ENCODE data around the gene CHEK2. TPM values are rescaled to one million over a fixed set of nuclear protein-coding genes. Genes with fewer than 3 reads are reported as not detected.

CHEK2 gene
- total RNA-seq = 10 to 100 TPM; 67.5 to 72.3 TPM
- polyA plus RNA-seq (2013, experiment 1 of 2) = 36.1 TPM
- polyA plus RNA-seq (2013, experiment 2 of 2) = 32.7 TPM
- long read RNA-seq, experiment 1, transcript CHEK2-208 (15 exons, 1,844 nt) = major isoform, 9 of 21 reads
- long read RNA-seq, experiment 1, partial matches to known transcripts = 6 of 21 reads
- long read RNA-seq, experiment 1, other reads (novel, unspliced or antisense) = 6 of 21 reads
- long read RNA-seq, experiment 2, transcript CHEK2-208 (15 exons, 1,844 nt) = major isoform, 39 of 75 reads
- long read RNA-seq, experiment 2, transcript CHEK2-202 (14 exons, 1,771 nt) = minor isoform, 6 of 75 reads
- long read RNA-seq, experiment 2, partial matches to known transcripts = 4 of 75 reads
- long read RNA-seq, experiment 2, other reads (novel, unspliced or antisense) = 22 of 75 reads
- long read RNA-seq, experiment 3, transcript CHEK2-202 (14 exons, 1,771 nt) = minor isoform, 5 of 271 reads
- long read RNA-seq, experiment 3, transcript CHEK2-204 (16 exons, 1,971 nt) = minor isoform, 18 of 271 reads
- long read RNA-seq, experiment 3, transcript CHEK2-208 (15 exons, 1,844 nt) = major isoform, 177 of 271 reads
- long read RNA-seq, experiment 3, partial matches to known transcripts = 11 of 271 reads
- long read RNA-seq, experiment 3, other reads (novel, unspliced or antisense) = 57 of 271 reads
- long read RNA-seq, experiment 4, transcript CHEK2-204 (16 exons, 1,971 nt) = minor isoform, 6 of 95 reads
- long read RNA-seq, experiment 4, transcript CHEK2-208 (15 exons, 1,844 nt) = major isoform, 46 of 95 reads
- long read RNA-seq, experiment 4, partial matches to known transcripts = 14 of 95 reads
- long read RNA-seq, experiment 4, other reads (novel, unspliced or antisense) = 24 of 95 reads

DNA sequence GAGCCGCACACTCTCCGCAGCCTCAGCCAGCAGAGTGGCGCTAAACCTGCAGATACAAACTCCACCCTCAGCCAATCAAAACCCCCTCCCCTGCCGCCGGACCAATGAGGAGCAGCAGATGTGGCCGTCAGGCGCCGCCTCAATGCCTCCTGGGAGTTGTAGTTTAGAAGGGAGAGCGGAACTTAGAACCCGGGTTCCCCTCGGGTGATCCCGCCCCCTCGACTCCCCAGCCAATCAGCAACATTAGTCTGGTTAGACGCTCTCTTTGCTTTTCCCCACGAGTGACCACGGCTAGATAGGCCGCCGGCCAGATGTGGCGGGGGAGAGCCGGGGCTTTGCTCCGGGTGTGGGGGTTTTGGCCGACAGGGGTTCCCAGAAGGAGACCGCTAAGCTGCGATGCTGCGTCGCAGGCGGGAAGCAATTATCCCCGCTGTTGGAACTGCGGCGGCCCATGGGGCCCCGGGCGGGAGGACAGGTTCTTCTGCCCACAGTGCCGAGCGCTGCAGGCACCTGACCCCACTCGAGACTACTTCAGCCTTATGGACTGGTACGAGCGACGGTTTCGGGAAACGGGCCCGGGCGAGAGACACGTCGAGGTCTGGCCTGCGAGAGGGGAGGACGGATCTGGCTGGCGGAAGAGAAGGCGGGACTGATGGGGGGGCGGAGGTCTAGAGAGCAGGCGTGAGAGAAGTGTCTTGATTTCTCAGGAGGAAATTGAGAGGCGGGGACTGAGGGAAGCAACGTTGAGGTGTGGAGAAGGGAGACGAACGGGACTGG lies at the start of gene CHEK2, which contains the start of gene HSCB:
Gene CHEK2, minus strand, starts transcription at position 36 of the 777 bp plus-strand sequence. CDS start 7,099 bp downstream, outside the sequence.
Gene HSCB, plus strand, starts transcription at position 255 of the 777 bp plus-strand sequence. Its CDS starts 57 bp downstream, at position 312.
- TF ChIP-seq, protein P1, sequence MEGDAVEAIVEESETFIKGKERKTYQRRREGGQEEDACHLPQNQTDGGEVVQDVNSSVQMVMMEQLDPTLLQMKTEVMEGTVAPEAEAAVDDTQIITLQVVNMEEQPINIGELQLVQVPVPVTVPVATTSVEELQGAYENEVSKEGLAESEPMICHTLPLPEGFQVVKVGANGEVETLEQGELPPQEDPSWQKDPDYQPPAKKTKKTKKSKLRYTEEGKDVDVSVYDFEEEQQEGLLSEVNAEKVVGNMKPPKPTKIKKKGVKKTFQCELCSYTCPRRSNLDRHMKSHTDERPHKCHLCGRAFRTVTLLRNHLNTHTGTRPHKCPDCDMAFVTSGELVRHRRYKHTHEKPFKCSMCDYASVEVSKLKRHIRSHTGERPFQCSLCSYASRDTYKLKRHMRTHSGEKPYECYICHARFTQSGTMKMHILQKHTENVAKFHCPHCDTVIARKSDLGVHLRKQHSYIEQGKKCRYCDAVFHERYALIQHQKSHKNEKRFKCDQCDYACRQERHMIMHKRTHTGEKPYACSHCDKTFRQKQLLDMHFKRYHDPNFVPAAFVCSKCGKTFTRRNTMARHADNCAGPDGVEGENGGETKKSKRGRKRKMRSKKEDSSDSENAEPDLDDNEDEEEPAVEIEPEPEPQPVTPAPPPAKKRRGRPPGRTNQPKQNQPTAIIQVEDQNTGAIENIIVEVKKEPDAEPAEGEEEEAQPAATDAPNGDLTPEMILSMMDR (conservative IDR thresholded peaks at IDR 0.05) = peak; percentile 31
- Mint-ChIP-seq H3K4me3 (peak within 1 kb of the TSS; percentile 94), H3K4me1 (peaks cover 39% of the 10 kb centered on the region), H3K27ac (peak within 1 kb of the TSS; percentile 96), H3K9me3 (no peaks in the 10 kb centered on the region), H3K36me3 (ENCODE audit: low read depth) (peaks cover 36% of the 10 kb centered on the region), H3K27me3 (ENCODE audit: insufficient read depth) (no peaks in the 10 kb centered on the region)
- peak; percentile 100 for DNase-seq
- no peaks in the 10 kb centered on the region for H3K9me3 ChIP-seq (ENCODE audit: control insufficient read depth, low read length)
- peak within 1 kb of the TSS; percentile 88 for H3K9ac ChIP-seq (ENCODE audit: extremely low read depth, low read length, poor library complexity, severe bottlenecking)
- 0% methylated on average over 34 to 54 of the region's 54 CpGs for WGBS, 2 experiments (ENCODE audit: insufficient coverage in 1 of 2, insufficient read length in 1 of 2)
- peak within 1 kb of the TSS; percentile 84 for H3K4me3 ChIP-seq (ENCODE audit: low read length)
- peaks cover 33% of the 10 kb centered on the region for H3K36me3 ChIP-seq (ENCODE audit: control insufficient read depth, insufficient read depth, low read length)
- no peaks in the 10 kb centered on the region for H3K27me3 ChIP-seq (ENCODE audit: control insufficient read depth, insufficient read depth, low read length, poor library complexity, severe bottlenecking)
- H3K27ac ChIP-seq (ENCODE audit: low read depth, low read length) = peak within 1 kb of the TSS; percentile 92
- H3K4me1 ChIP-seq (ENCODE audit: control insufficient read depth, insufficient read depth, low read length) = peaks cover 10% of the 10 kb centered on the region

DNA sequence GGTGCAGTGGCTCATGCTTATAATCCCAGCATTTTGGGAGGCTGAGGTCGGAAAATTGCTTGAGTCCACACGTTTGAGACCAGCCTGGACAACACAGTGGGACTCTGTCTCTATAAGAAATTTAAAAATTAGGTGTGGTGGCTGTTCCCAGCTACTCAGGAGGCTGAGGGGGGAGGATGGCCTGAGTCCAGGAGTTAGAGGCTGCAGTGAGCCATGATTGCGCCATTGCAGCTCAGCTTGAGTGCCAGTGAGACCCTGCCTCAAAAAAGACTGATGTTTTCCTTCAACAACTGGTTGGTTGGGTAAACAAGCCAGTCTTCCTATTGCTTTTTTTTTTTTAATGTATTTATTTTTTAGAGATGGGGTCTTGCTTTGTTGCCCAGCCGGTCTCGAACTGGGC lies 49.5 kb upstream of the CHEK2 start:
- H3K27ac ChIP-seq (ENCODE audit: low read depth, low read length) = no peak overlapping the region
- no peaks in the 10 kb centered on the region for H3K9me3 Mint-ChIP-seq
- TF ChIP-seq, protein P1 (conservative IDR thresholded peaks at IDR 0.05) = no peak

DNA sequence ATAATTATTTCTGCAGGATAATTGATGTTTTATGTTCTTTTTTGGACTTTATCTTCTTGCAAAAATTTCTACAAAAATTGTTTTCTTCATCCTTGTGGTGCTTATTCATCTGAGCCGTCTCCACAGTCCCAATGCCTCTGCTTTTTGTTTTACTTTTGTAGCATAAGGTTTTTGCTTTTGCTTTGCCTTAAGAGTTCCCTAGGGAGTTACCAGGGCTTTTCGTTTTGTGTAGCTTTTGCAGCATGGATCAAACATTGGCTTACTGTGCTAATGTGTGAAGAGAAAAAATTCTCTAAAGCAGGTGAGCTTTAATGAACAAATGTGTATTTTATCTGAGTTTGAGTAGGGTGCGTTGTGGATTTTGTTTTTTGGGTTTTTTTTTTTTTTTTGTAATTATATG lies 47.0 kb upstream of the CHEK2 start:
- H3K4me3 ChIP-seq (ENCODE audit: low read length) = no peak overlapping the region
- no peaks in the 10 kb centered on the region for H3K27me3 ChIP-seq (ENCODE audit: control insufficient read depth, insufficient read depth, low read length, poor library complexity, severe bottlenecking)
- DNase-seq = no peak
- H3K9ac ChIP-seq (ENCODE audit: extremely low read depth, low read length, poor library complexity, severe bottlenecking) = no peak overlapping the region
- no peaks in the 10 kb centered on the region for H3K9me3 Mint-ChIP-seq
- TF ChIP-seq, protein P1 (conservative IDR thresholded peaks at IDR 0.05) = no peak
- peaks cover 57% of the 10 kb centered on the region for H3K36me3 Mint-ChIP-seq (ENCODE audit: low read depth)
- no peak overlapping the region for H3K27ac Mint-ChIP-seq
- H3K36me3 ChIP-seq (ENCODE audit: control insufficient read depth, insufficient read depth, low read length) = peaks cover 63% of the 10 kb centered on the region
- H3K4me3 Mint-ChIP-seq = no peak overlapping the region
- no peaks in the 10 kb centered on the region for H3K9me3 ChIP-seq (ENCODE audit: control insufficient read depth, low read length)
- H3K4me1 ChIP-seq (ENCODE audit: control insufficient read depth, insufficient read depth, low read length) = peaks cover 5% of the 10 kb centered on the region
- H3K4me1 Mint-ChIP-seq = peaks cover 6% of the 10 kb centered on the region
- no peak overlapping the region for H3K27ac ChIP-seq (ENCODE audit: low read depth, low read length)
- WGBS, 2 experiments (ENCODE audit: insufficient coverage in 1 of 2, insufficient read length in 1 of 2) = 95 to 100% methylated on average over 1 to 2 of the region's 3 CpGs
- H3K27me3 Mint-ChIP-seq (ENCODE audit: insufficient read depth) = no peaks in the 10 kb centered on the region

More for the DNA sequence above, 49.5 kb upstream of the CHEK2 start:
- Mint-ChIP-seq H3K4me3 (no peak overlapping the region), H3K4me1 (peaks cover 7% of the 10 kb centered on the region), H3K36me3 (ENCODE audit: low read depth) (peaks cover 58% of the 10 kb centered on the region), H3K27me3 (ENCODE audit: insufficient read depth) (no peaks in the 10 kb centered on the region), H3K27ac (no peak overlapping the region)
- Histone ChIP-seq H3K27me3 (ENCODE audit: control insufficient read depth, insufficient read depth, low read length, poor library complexity, severe bottlenecking) (no peaks in the 10 kb centered on the region), H3K4me3 (ENCODE audit: low read length) (no peak overlapping the region), H3K9me3 (ENCODE audit: control insufficient read depth, low read length) (no peaks in the 10 kb centered on the region), H3K9ac (ENCODE audit: extremely low read depth, low read length, poor library complexity, severe bottlenecking) (no peak overlapping the region), H3K4me1 (ENCODE audit: control insufficient read depth, insufficient read depth, low read length) (no peaks in the 10 kb centered on the region), H3K36me3 (ENCODE audit: control insufficient read depth, insufficient read depth, low read length) (peaks cover 64% of the 10 kb centered on the region)
- DNase-seq = no peak
- WGBS, 2 experiments (ENCODE audit: insufficient coverage in 1 of 2, insufficient read length in 1 of 2) = 96 to 100% methylated on average over 3 to 5 of the region's 5 CpGs
